GM23338 (cell line): ENCODE data around the gene PRPSAP2. TPM values are rescaled to one million over a fixed set of nuclear protein-coding genes. Genes with fewer than 3 reads are reported as not detected.

Experiments used
- ATAC-seq: fragments of 200-7000 bp; cut with Tn5 transposase; 3 replicates; pipeline ENCODE4 v1.9.1; 2020
- DNase-seq: peaks from one replicate; pipeline ENCODE4 v3.0.0-alpha.2; 2015; ENCODE audit warnings: low spot score
- H2AFZ ChIP-seq: fragments of 200-600 bp; sonication (generic); 2 replicates; pipeline ENCODE4 v1.8.0; 2016; ENCODE audit warnings: antibody characterized with exemption, mild to moderate bottlenecking, moderate library complexity
- H3F3A ChIP-seq: fragments of 200-600 bp; sonication (generic); replicated peaks from 2 replicates; pipeline ENCODE4 v1.8.0; 2017; ENCODE audit warnings: antibody characterized with exemption, mixed run types, low read depth
- H3K27ac ChIP-seq: fragments of 200-600 bp; sonication (generic); 2 replicates; pipeline ENCODE4 v1.6.1; 2016; ENCODE audit warnings: low read depth
- H3K27me3 ChIP-seq: fragments of 200-600 bp; sonication (generic); 2 replicates; pipeline ENCODE4 v1.8.0; 2016; ENCODE audit warnings: mild to moderate bottlenecking, mixed run types, moderate library complexity; ENCODE audit not compliant: insufficient read depth
- H3K36me3 ChIP-seq: fragments of 200-600 bp; sonication (generic); 2 replicates; pipeline ENCODE4 v1.8.0; 2016; ENCODE audit warnings: mild to moderate bottlenecking; ENCODE audit not compliant: insufficient read depth
- H3K4me1 ChIP-seq: fragments of 200-600 bp; sonication (generic); 2 replicates; pipeline ENCODE4 v1.8.0; 2016; ENCODE audit warnings: mild to moderate bottlenecking, moderate library complexity; ENCODE audit not compliant: insufficient read depth
- H3K4me2 ChIP-seq: fragments of 200-600 bp; sonication (generic); 2 replicates; pipeline ENCODE4 v1.7.1; 2017; ENCODE audit warnings: mixed run types
- H3K4me3 ChIP-seq: fragments of 200-600 bp; sonication (generic); 2 replicates; pipeline ENCODE4 v1.6.1; 2016; ENCODE audit warnings: mixed run types
- H3K79me2 ChIP-seq: fragments of 200-600 bp; sonication (generic); replicated peaks from 2 replicates; pipeline ENCODE4 v1.8.0; 2017; ENCODE audit warnings: mild to moderate bottlenecking; ENCODE audit not compliant: insufficient read depth
- H3K9me2 ChIP-seq: fragments of 200-600 bp; sonication (generic); 2 replicates; pipeline ENCODE4 v1.8.0; 2017; ENCODE audit not compliant: insufficient read depth
- H4K20me1 ChIP-seq: fragments of 200-600 bp; sonication (generic); replicated peaks from 2 replicates; pipeline ENCODE4 v1.8.0; 2017; ENCODE audit warnings: mild to moderate bottlenecking; ENCODE audit not compliant: insufficient read depth
- H3K27ac Mint-ChIP-seq: 2 replicates; pipeline ENCODE4 v1.8.0; 2020; ENCODE audit warnings: inconsistent platforms, mild to moderate bottlenecking, moderate library complexity, mixed read lengths
- H3K27me3 Mint-ChIP-seq: 3 replicates; pipeline ENCODE4 v1.8.0; 2022; ENCODE audit warnings: low read depth, mild to moderate bottlenecking, moderate library complexity, mixed read lengths, inconsistent platforms; ENCODE audit not compliant: insufficient read depth, poor library complexity
- H3K36me3 Mint-ChIP-seq: 3 replicates; pipeline ENCODE4 v1.8.0; 2021; ENCODE audit warnings: low read depth, mild to moderate bottlenecking, inconsistent platforms, moderate library complexity, mixed read lengths
- H3K4me1 Mint-ChIP-seq: 3 replicates; pipeline ENCODE4 v1.8.0; 2020; ENCODE audit warnings: mild to moderate bottlenecking, inconsistent platforms, mixed read lengths
- H3K4me3 Mint-ChIP-seq: 3 replicates; pipeline ENCODE4 v1.8.0; 2021; ENCODE audit warnings: moderate library complexity, mild to moderate bottlenecking, inconsistent platforms, mixed read lengths
- H3K9me3 Mint-ChIP-seq: 3 replicates; pipeline ENCODE4 v1.8.0; 2020; ENCODE audit warnings: moderate library complexity, mild to moderate bottlenecking, inconsistent platforms, mixed read lengths
- CREB1 ChIP-seq: fragments of 250-450 bp; sonication (Bioruptor Pico); IDR thresholded peaks from 2 replicates; pipeline ENCODE4 v1.5.0; 2020; ENCODE audit warnings: low read depth, mild to moderate bottlenecking, moderate library complexity
- EZH2 ChIP-seq: fragments of 200-600 bp; sonication (generic); IDR thresholded peaks from one replicate; pipeline ENCODE4 v1.8.0; 2017; ENCODE audit warnings: antibody characterized with exemption, mild to moderate bottlenecking, low read depth; ENCODE audit not compliant: unreplicated experiment
- EZH2phosphoT487 ChIP-seq: fragments of 200-600 bp; sonication (generic); IDR thresholded peaks from one replicate; pipeline ENCODE4 v1.8.1; 2018; ENCODE audit warnings: antibody characterized with exemption; ENCODE audit not compliant: unreplicated experiment
- JUNB ChIP-seq: IDR thresholded peaks from one replicate; pipeline ENCODE4 v1.6.1; 2016; ENCODE audit warnings: antibody characterized with exemption; ENCODE audit not compliant: unreplicated experiment
- NANOG ChIP-seq: IDR thresholded peaks from 2 replicates; pipeline ENCODE4 v1.6.1; 2016; ENCODE audit warnings: antibody characterized with exemption, borderline replicate concordance
- POLR2AphosphoS5 ChIP-seq: IDR thresholded peaks from 2 replicates; pipeline ENCODE4 v1.6.1; 2016; ENCODE audit warnings: antibody characterized with exemption, low read depth
- STAT1 ChIP-seq: IDR thresholded peaks from one replicate; pipeline ENCODE4 v1.6.1; 2016; ENCODE audit warnings: antibody characterized with exemption; ENCODE audit not compliant: unreplicated experiment
- ZNF114 ChIP-seq: fragments of 250-450 bp; sonication (Bioruptor Pico); IDR thresholded peaks from 2 replicates; pipeline ENCODE4 v1.5.0; 2020; ENCODE audit warnings: mild to moderate bottlenecking, moderate library complexity
- ZNF331 ChIP-seq: fragments of 250-450 bp; sonication (Bioruptor Pico); IDR thresholded peaks from 2 replicates; pipeline ENCODE4 v1.5.0; 2020; ENCODE audit warnings: low read depth, mild to moderate bottlenecking, moderate library complexity
- polyA plus RNA-seq: library from polyadenylated mRNA; unstranded; fragments of >200 nt; fragmentation: Nextera tagmentation; extraction: Ambion mirVana; gene quantifications from 2 replicates; pipeline ENCODE4 v1.2.1, GENCODE V29; 2016
- total RNA-seq: library from RNA; depleted of rRNA; stranded (reverse); fragments of >200 nt; shearing (Covaris generic); gene quantifications from 2 replicates; pipeline ENCODE4 v1.2.3, GENCODE V29; 2014
- TF ChIP-seq, protein P1 (sequence below): fragments of 250-450 bp; sonication (Bioruptor Pico); IDR thresholded peaks from 2 replicates; pipeline ENCODE4 v1.5.0; 2020; ENCODE audit warnings: mild to moderate bottlenecking, moderate library complexity
- TF ChIP-seq, protein P2 (sequence below), 2 experiments: fragments of 200-600 bp in 1 of 2; sonication (generic) in 1 of 2; conservative IDR thresholded peaks; 2 replicates each; pipeline versions ENCODE4 v1.5.1 to v1.6.1; 2016 to 2017; ENCODE audit warnings: antibody characterized with exemption in 2 of 2, low read depth in 2 of 2, mild to moderate bottlenecking in 2 of 2, moderate library complexity in 1 of 2
- TF ChIP-seq, protein P3 (sequence below): IDR thresholded peaks from one replicate; pipeline ENCODE4 v1.6.1; 2018; ENCODE audit warnings: antibody characterized with exemption; ENCODE audit not compliant: unreplicated experiment
- TF ChIP-seq, protein P4 (sequence below): IDR thresholded peaks from 2 replicates; pipeline ENCODE4 v1.6.1; 2016; ENCODE audit warnings: antibody characterized with exemption

Gene PRPSAP2
- total and polyA plus RNA-seq, 2 experiments from 2014 or later: 34.6 to 54.4 TPM

DNA sequence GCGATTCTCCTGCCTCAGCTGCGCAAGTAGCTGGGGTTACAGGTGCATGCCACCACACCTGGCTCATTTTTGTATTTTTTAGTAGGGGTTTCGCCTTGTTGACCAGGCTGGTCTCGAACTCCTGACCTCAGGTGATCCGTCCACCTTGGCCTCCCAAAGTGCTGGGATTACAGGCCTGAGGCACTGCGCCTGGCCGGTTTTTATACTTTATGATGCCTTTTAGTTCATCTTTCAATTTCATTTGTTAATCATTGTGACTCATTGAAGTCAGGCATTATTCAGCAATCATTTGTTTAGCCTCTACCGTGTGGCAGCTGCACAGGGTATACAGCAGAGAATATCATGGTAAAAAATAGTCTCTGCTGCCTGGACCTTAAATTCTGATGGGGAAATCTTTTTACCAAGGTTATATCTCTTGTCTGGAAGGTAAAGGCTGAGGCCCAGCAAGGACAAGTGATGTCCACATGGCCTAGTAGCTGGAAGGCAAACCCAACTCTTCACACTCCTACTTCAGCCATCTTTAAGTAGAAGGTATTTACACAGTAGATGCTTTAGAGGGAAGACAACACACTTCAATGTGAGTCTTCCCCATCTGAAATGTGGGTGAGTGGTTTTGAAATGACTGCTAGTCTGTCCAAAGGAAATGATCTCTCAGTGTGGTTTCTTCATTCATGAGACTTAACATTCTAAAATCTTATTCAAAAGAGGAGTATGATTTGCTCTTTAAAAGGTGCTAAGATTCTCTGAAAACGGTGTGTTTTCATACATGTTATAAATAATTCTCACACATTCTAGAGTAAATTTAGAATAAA is 2.4 kb downstream of the PRPSAP2 start:
- no peak overlapping the region for H3K4me2 ChIP-seq
- H3K4me3 Mint-ChIP-seq: peak overlapping the region; percentile 27; the same call in 1 of the 3 replicates

More for the DNA sequence above, 2.4 kb downstream of the PRPSAP2 start:
- Histone ChIP-seq H3K27me3 (no peaks in the 10 kb centered on the region), H3K79me2 (peaks cover 74% of the 10 kb centered on the region), H3K4me1 (peaks cover 10% of the 10 kb centered on the region), H4K20me1 (peaks cover 17% of the 10 kb centered on the region), H3F3A (no peaks in the 10 kb centered on the region), H3K36me3 (0 out of 2 replicates have a peak, but pooled peaks cover under 1% of the 10 kb centered on the region), H3K4me3 (no peak overlapping the region), H3K9me2 (no peaks in the 10 kb centered on the region), H2AFZ (no peak overlapping the region), H3K27ac (0 out of 2 replicates have a peak overlapping the region, but pooled peaks have one; percentile 13)
- Mint-ChIP-seq H3K27me3 (peaks cover 5% of the 10 kb centered on the region), H3K27ac (no peak overlapping the region), H3K9me3 (no peaks in the 10 kb centered on the region), H3K4me1 (peaks cover 12% of the 10 kb centered on the region), H3K36me3 (peaks cover 5% of the 10 kb centered on the region; the same call in 1 of the 3 replicates)
- ATAC-seq (no peak), DNase-seq (no peak)
- TF ChIP-seq, protein P1, sequence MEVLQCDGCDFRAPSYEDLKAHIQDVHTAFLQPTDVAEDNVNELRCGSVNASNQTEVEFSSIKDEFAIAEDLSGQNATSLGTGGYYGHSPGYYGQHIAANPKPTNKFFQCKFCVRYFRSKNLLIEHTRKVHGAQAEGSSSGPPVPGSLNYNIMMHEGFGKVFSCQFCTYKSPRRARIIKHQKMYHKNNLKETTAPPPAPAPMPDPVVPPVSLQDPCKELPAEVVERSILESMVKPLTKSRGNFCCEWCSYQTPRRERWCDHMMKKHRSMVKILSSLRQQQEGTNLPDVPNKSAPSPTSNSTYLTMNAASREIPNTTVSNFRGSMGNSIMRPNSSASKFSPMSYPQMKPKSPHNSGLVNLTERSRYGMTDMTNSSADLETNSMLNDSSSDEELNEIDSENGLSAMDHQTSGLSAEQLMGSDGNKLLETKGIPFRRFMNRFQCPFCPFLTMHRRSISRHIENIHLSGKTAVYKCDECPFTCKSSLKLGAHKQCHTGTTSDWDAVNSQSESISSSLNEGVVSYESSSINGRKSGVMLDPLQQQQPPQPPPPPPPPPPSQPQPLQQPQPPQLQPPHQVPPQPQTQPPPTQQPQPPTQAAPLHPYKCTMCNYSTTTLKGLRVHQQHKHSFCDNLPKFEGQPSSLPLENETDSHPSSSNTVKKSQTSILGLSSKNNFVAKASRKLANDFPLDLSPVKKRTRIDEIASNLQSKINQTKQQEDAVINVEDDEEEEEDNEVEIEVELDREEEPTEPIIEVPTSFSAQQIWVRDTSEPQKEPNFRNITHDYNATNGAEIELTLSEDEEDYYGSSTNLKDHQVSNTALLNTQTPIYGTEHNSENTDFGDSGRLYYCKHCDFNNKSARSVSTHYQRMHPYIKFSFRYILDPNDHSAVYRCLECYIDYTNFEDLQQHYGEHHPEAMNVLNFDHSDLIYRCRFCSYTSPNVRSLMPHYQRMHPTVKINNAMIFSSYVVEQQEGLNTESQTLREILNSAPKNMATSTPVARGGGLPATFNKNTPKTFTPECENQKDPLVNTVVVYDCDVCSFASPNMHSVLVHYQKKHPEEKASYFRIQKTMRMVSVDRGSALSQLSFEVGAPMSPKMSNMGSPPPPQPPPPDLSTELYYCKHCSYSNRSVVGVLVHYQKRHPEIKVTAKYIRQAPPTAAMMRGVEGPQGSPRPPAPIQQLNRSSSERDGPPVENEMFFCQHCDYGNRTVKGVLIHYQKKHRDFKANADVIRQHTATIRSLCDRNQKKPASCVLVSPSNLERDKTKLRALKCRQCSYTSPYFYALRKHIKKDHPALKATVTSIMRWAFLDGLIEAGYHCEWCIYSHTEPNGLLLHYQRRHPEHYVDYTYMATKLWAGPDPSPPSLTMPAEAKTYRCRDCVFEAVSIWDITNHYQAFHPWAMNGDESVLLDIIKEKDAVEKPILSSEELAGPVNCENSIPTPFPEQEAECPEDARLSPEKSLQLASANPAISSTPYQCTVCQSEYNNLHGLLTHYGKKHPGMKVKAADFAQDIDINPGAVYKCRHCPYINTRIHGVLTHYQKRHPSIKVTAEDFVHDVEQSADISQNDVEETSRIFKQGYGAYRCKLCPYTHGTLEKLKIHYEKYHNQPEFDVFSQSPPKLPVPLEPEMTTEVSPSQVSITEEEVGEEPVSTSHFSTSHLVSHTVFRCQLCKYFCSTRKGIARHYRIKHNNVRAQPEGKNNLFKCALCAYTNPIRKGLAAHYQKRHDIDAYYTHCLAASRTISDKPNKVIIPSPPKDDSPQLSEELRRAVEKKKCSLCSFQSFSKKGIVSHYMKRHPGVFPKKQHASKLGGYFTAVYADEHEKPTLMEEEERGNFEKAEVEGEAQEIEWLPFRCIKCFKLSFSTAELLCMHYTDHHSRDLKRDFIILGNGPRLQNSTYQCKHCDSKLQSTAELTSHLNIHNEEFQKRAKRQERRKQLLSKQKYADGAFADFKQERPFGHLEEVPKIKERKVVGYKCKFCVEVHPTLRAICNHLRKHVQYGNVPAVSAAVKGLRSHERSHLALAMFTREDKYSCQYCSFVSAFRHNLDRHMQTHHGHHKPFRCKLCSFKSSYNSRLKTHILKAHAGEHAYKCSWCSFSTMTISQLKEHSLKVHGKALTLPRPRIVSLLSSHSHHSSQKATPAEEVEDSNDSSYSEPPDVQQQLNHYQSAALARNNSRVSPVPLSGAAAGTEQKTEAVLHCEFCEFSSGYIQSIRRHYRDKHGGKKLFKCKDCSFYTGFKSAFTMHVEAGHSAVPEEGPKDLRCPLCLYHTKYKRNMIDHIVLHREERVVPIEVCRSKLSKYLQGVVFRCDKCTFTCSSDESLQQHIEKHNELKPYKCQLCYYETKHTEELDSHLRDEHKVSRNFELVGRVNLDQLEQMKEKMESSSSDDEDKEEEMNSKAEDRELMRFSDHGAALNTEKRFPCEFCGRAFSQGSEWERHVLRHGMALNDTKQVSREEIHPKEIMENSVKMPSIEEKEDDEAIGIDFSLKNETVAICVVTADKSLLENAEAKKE (CRISPR knock-in tag): no peak
- no peak for TF ChIP-seq ZNF114 (CRISPR knock-in tag)
- TF ChIP-seq, protein P2, sequence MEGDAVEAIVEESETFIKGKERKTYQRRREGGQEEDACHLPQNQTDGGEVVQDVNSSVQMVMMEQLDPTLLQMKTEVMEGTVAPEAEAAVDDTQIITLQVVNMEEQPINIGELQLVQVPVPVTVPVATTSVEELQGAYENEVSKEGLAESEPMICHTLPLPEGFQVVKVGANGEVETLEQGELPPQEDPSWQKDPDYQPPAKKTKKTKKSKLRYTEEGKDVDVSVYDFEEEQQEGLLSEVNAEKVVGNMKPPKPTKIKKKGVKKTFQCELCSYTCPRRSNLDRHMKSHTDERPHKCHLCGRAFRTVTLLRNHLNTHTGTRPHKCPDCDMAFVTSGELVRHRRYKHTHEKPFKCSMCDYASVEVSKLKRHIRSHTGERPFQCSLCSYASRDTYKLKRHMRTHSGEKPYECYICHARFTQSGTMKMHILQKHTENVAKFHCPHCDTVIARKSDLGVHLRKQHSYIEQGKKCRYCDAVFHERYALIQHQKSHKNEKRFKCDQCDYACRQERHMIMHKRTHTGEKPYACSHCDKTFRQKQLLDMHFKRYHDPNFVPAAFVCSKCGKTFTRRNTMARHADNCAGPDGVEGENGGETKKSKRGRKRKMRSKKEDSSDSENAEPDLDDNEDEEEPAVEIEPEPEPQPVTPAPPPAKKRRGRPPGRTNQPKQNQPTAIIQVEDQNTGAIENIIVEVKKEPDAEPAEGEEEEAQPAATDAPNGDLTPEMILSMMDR (conservative IDR thresholded peaks at IDR 0.05; ENCODE audit: low read depth in 2 of 2): no peak
- no peak for TF ChIP-seq CREB1
- TF ChIP-seq EZH2: no peak
- TF ChIP-seq POLR2AphosphoS5: no peak
- no peak for TF ChIP-seq EZH2phosphoT487
- no peak for TF ChIP-seq STAT1
- TF ChIP-seq NANOG: no peak
- TF ChIP-seq, protein P3, sequence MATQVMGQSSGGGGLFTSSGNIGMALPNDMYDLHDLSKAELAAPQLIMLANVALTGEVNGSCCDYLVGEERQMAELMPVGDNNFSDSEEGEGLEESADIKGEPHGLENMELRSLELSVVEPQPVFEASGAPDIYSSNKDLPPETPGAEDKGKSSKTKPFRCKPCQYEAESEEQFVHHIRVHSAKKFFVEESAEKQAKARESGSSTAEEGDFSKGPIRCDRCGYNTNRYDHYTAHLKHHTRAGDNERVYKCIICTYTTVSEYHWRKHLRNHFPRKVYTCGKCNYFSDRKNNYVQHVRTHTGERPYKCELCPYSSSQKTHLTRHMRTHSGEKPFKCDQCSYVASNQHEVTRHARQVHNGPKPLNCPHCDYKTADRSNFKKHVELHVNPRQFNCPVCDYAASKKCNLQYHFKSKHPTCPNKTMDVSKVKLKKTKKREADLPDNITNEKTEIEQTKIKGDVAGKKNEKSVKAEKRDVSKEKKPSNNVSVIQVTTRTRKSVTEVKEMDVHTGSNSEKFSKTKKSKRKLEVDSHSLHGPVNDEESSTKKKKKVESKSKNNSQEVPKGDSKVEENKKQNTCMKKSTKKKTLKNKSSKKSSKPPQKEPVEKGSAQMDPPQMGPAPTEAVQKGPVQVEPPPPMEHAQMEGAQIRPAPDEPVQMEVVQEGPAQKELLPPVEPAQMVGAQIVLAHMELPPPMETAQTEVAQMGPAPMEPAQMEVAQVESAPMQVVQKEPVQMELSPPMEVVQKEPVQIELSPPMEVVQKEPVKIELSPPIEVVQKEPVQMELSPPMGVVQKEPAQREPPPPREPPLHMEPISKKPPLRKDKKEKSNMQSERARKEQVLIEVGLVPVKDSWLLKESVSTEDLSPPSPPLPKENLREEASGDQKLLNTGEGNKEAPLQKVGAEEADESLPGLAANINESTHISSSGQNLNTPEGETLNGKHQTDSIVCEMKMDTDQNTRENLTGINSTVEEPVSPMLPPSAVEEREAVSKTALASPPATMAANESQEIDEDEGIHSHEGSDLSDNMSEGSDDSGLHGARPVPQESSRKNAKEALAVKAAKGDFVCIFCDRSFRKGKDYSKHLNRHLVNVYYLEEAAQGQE: no peak
- TF ChIP-seq JUNB: no peak
- TF ChIP-seq, protein P4, sequence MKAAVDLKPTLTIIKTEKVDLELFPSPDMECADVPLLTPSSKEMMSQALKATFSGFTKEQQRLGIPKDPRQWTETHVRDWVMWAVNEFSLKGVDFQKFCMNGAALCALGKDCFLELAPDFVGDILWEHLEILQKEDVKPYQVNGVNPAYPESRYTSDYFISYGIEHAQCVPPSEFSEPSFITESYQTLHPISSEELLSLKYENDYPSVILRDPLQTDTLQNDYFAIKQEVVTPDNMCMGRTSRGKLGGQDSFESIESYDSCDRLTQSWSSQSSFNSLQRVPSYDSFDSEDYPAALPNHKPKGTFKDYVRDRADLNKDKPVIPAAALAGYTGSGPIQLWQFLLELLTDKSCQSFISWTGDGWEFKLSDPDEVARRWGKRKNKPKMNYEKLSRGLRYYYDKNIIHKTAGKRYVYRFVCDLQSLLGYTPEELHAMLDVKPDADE: no peak
- TF ChIP-seq ZNF331: no peak
